HG03025 (cell line): Measurements from ENCODE around the gene TRIM38.
"Not testable (repeated sequence)": the region's sequence is repeated elsewhere in the genome, so short reads cannot be mapped to it uniquely, and the experiment has no call there.

Experiments used
- ATAC-seq: cut with Tn5 transposase; IDR thresholded peaks from one replicate; pipeline ENCODE4 v1.9.1; 2021; ENCODE audit warnings: mild to moderate bottlenecking, moderate library complexity; ENCODE audit not compliant: unreplicated experiment, low FRiP score

TRIM38 gene

GRCh38 chr6:25968769-25969168, 6.2 kb downstream of the TRIM38 start:
- no peak for ATAC-seq

GRCh38 chr6:25971187-25971821, 8.7 kb downstream of the TRIM38 start:
- ATAC-seq, result no peak

- ATAC-seq, result no peak
Measured at GRCh38 chr6:25972128-25972527, 9.5 kb downstream of the TRIM38 start.

GRCh38 chr6:25972902-25973301, 10.3 kb downstream of the TRIM38 start:
- no peak for ATAC-seq

GRCh38 chr6:25973923-25974555, 11.4 kb downstream of the TRIM38 start:
- no peak for ATAC-seq

GRCh38 chr6:25975923-25976560, 13.4 kb downstream of the TRIM38 start:
- ATAC-seq, result no peak

GRCh38 chr6:25980935-25981334, 18.3 kb downstream of the TRIM38 start:
- no peak for ATAC-seq

- ATAC-seq, result no peak
Measured at GRCh38 chr6:25981568-25982263, 19.1 kb downstream of the TRIM38 start.

- ATAC-seq, result no peak
Measured at GRCh38 chr6:25984265-25984664, 21.7 kb downstream of the TRIM38 start.

GRCh38 chr6:25987845-25988244, 25.2 kb downstream of the TRIM38 start:
- ATAC-seq, result no peak

GRCh38 chr6:25990172-25990873, 27.7 kb downstream of the TRIM38 start:
- no peak for ATAC-seq

- ATAC-seq, result peak; percentile 41
Measured at GRCh38 chr6:25991785-25992412, 29.3 kb downstream of the TRIM38 start.

GRCh38 chr6:25992413-25993340, 30.1 kb downstream of the TRIM38 start:
- ATAC-seq, result peak; percentile 87

- ATAC-seq, result not testable (repeated sequence)
Measured at GRCh38 chr6:25993341-25993684, 30.7 kb downstream of the TRIM38 start.

GRCh38 chr6:25995507-25995906, 32.9 kb downstream of the TRIM38 start:
- ATAC-seq, result no peak

GRCh38 chr6:25997921-25998320, 35.3 kb downstream of the TRIM38 start:
- ATAC-seq, result no peak

- ATAC-seq, result no peak
Measured at GRCh38 chr6:25998379-25998778, 35.8 kb downstream of the TRIM38 start.

GRCh38 chr6:25999225-25999624, 36.6 kb downstream of the TRIM38 start:
- not testable (repeated sequence) for ATAC-seq
